SK-N-DZ (cell line): ENCODE measurements around the gene CAPZA3. TPM values are rescaled to one million over a fixed set of nuclear protein-coding genes. Genes with fewer than 3 reads are reported as not detected.
"Not testable (repeated sequence)": the region's sequence is repeated elsewhere in the genome, so short reads cannot be mapped to it uniquely, and the experiment has no call there.

Experiments used
- DNase-seq: peaks from one replicate; pipeline ENCODE4 v3.0.0-alpha.2; 2015; ENCODE audit warnings: low spot score
- polyA plus RNA-seq, 2 experiments: library from polyadenylated mRNA; depleted of rRNA; stranded (reverse); fragments of >200 nt; gene quantifications; 2 replicates each; pipeline ENCODE4 v1.2.3, GENCODE V29; 2014

Gene CAPZA3, protein sequence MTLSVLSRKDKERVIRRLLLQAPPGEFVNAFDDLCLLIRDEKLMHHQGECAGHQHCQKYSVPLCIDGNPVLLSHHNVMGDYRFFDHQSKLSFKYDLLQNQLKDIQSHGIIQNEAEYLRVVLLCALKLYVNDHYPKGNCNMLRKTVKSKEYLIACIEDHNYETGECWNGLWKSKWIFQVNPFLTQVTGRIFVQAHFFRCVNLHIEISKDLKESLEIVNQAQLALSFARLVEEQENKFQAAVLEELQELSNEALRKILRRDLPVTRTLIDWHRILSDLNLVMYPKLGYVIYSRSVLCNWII
- polyA plus RNA-seq (2014; cell fraction: cytosol; rRNA removed) = not detected in 2 replicates
- not detected in 2 replicates for polyA plus RNA-seq (2014; cell fraction: nucleus; rRNA removed)

- no peak for DNase-seq
Measured at GRCh38 chr12:18737819-18738218, at the start of gene CAPZA3, which contains the start of gene PLCZ1. Gene CAPZA3 (plus strand): TSS chr12:18738119. CDS start chr12:18738269, 150 bp downstream. Gene PLCZ1 (minus strand): TSS chr12:18738012. CDS start chr12:18737371, 641 bp downstream.

GRCh38 chr12:18689771-18690170, 48.1 kb upstream of the CAPZA3 start:
- DNase-seq = no peak

GRCh38 chr12:18690653-18691052, 47.3 kb upstream of the CAPZA3 start:
- DNase-seq = no peak

GRCh38 chr12:18693986-18694385, 43.9 kb upstream of the CAPZA3 start:
- DNase-seq = not testable (repeated sequence)

- DNase-seq = no peak
Measured at GRCh38 chr12:18696971-18697602, 40.8 kb upstream of the CAPZA3 start.

DNA sequence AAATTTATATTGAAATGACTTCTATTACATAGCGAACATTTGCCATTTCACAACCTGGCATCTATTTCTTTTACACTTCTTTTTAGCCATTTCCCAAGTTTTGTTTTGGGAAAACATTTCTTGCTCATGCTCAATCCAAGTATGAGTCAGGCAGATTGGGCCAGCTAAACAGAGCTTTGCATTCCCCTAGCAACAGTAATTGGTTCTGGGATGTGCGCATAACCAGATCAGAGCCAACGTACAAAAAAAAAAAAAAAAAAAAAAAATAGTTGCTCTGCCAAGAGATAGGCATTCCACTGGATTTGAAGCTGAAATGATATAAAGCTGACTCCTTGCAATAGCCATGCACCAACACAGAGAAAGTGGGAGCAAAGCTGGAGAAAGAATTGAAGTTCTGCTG, 37.6 kb upstream of the CAPZA3 start:
- DNase-seq = no peak

DNA sequence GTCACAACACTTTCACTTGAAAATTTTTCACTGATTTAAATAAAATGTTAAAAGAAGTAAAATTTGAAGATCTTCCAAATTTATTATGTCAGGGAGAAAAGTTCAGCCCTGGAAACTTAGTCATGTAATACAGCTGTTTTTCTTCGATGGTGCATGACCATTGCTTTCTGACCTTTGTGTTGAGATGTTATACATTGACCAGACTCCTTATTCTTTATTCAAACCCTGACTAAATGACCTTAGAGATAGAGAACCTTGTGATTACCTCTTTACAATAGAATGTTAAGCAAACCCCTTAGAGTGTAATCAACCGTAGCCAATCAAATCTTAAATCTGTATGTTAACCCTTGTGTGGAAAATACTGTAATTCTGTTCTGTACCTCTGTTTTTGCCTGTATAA, 34.6 kb upstream of the CAPZA3 start:
- no peak for DNase-seq

GRCh38 chr12:18703911-18704310, 34.0 kb upstream of the CAPZA3 start:
- DNase-seq = no peak

- no peak for DNase-seq
Measured at GRCh38 chr12:18706798-18707197, 31.1 kb upstream of the CAPZA3 start.

DNA sequence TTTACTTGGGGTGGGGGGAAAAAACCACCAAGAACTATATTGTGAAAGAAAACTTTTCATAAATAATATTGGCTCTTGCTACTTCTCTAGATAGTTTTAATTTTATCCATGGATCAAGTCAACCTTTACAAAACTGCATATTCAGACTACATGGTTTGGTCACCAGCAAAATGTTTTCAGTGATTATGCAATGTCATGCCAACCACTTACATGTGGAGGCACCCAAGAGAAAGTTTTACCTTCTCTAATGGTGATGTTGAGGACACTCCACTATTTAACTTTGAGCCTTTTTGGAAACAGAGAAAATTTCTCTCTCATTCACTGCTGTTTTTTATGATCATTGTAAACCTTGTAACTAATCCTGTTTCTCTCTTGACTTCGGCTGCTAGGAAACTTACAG, 21.7 kb upstream of the CAPZA3 start:
- DNase-seq = no peak

GRCh38 chr12:18718462-18718861, 19.5 kb upstream of the CAPZA3 start:
- no peak for DNase-seq

- no peak for DNase-seq
Measured at GRCh38 chr12:18719922-18720510, 17.9 kb upstream of the CAPZA3 start.

DNA sequence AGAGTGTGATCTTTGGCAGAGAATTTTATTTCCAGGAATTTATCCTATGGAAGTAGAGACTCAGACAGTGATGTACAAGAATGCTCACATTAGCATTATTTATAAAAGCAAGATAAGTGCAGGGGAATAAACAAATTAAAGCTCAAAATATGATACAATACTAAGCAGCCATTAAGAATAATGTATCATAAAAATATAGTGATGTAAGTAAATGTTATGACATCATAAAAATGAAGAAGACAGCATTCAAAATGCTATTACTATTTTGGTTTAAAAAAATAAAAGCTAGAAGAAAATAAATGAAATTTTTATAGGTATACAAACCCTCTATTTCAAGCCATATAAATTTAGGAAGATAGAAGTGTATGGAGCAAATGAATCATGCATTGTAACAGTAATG, 17.2 kb upstream of the CAPZA3 start:
- no peak for DNase-seq

- no peak for DNase-seq
Measured at GRCh38 chr12:18721452-18721851, 16.5 kb upstream of the CAPZA3 start.

- no peak for DNase-seq
Measured at GRCh38 chr12:18723752-18724151, 14.2 kb upstream of the CAPZA3 start.

DNA sequence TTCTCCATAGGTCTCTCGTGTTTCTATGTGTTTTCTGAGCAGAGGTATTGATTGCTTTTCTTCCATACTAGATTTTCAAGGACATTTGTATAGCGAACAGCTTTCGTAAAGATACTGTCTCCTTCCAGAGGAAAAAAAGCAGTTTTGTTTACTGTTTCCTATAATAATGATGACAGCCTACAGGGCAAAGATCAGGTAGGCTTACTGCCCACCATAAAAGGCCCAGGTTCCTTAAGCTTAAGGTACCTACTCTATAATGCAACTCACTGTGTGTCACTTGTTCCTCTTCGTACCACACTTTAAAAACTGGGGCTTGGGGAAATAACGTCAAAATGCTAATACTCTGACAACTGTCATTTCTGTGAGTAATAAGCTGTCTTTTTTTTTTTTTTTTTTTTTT, 6.8 kb upstream of the CAPZA3 start:
- DNase-seq = no peak

DNA sequence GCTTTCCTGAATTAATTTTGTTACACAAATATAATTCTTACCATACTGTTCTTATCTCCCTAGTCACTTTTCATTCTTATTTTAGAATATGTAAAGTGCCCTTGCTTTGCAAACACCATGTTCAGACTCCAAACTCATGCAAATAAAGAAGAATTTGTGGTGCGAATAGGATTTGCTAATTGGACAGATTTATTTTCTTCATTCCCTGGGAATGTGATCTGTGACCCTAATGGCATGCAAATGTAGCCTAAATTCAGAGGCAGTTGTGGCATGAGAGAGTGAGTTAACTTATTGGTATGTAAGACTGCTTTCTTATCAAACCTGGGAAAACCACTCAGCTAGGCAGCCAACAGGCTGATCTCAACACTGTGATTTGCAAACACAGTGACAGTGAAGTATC, 10.0 kb downstream of the CAPZA3 start:
- no peak for DNase-seq

DNA sequence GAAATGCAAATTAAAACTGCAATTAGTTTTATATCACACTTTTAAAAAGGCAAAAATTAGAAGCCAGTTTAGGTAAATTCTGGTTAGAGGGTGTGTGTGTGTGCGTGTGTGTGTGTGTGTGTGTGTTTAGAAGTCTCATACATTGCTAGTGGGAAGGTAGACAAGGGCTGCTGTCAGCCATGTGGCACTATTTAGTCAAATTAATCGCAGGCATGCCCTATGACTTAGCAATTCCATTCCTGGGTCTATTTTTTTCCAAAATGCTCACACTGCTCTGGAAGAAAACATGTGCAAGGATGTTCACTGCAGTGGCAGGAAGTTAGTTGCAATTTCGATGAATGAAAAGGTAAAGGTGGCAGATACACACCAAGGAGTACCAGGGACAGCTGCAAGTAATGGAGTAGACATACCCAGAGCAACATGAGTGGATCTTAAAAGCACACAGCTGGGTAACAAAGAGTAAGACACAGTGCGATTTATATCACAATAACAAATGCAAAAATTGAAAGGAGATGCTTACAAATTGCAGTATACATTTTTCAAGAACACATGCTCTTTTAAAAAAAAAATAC, 11.6 kb downstream of the CAPZA3 start:
- DNase-seq = no peak

DNA sequence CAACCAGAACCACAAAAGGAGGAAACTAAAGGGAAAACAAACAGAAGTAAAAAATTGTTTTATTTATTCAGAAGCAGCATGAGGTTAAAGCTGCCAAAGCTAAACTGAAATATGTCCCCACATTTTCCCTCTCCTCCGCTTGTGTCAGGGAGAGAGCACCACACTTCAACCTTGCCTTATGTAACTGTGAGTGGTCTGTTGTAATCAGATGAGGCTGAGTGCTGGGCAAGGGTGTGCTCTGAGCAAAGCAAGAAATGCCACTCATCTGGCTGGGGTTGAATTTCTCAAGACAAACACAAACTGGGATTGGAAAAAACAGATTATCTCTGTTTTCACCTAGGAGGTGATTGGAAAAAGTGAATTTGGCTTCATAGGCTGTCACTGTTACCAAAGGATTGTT, 12.2 kb downstream of the CAPZA3 start:
- DNase-seq = no peak

DNA sequence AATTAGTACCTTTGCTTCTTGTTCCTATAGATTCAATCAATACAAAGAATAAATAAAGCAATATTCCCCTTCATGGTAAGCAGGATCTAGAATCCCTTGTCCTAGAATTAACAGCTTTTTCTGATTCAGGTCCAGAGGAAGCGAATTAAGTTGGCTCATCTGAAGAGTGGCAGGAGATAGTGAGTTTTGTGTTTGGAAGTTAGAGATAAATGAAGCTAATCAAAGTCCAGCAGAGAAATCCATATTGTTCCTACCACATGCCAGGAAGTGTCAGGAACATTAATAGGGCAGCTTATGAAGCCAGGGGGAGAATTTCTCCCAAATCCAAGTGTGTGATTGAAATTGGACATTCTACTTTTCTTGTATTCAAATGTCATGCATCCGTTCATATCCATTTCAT, 13.9 kb downstream of the CAPZA3 start:
- DNase-seq = no peak

GRCh38 chr12:18752280-18752920, 14.5 kb downstream of the CAPZA3 start:
- DNase-seq = peak; percentile 66

- no peak for DNase-seq
Measured at GRCh38 chr12:18752947-18753346, 15.0 kb downstream of the CAPZA3 start.
